NCI-H1105 (cell line): ENCODE measurements around the gene CAST.

ENCODE experiments used
- DNase-seq: peaks from one replicate; lab custom pipeline; 2025; lab: John Stamatoyannopoulos, UW

CAST gene

GRCh38 chr5:96819806-96820205, 157.6 kb downstream of the CAST start:
- no peak for DNase-seq

GRCh38 chr5:96821260-96821916, 159.2 kb downstream of the CAST start:
- DNase-seq = no peak

GRCh38 chr5:96822686-96823459, 160.7 kb downstream of the CAST start:
- DNase-seq = no peak

DNA sequence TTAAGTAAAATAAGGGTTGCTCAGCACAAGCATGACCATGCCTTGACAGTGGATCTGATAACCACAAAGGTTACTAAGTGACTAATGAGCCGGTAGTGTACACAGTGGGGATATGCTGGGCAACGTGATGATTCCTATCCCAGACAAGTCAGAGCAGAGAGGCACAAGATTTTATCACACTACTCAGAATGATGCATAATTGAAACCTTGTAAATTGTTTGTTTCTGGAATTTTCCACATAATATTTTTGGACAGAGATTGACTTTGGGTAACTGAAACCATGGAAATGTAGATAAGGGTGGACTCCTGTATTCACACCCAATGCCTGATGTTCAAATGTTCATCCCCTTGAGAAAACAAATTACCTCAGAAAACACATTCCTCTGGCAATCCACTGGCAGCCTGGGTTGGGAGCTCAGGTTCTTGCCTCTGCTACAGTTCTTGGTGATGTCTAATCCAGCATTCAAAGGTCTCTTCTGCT, 161.8 kb downstream of the CAST start:
- no peak for DNase-seq
